ENCODE data around the gene PDAP1. TPM values are rescaled to one million over a fixed set of nuclear protein-coding genes. Genes with fewer than 3 reads are reported as not detected.

The PDAP1 gene
- total and polyA plus RNA-seq, 10 of the 15 experiments (the other 5 are each of a cell fraction or from before 2014, with no cell fraction given), result 6.6 to 200 (median 87.7) TPM

DNA sequence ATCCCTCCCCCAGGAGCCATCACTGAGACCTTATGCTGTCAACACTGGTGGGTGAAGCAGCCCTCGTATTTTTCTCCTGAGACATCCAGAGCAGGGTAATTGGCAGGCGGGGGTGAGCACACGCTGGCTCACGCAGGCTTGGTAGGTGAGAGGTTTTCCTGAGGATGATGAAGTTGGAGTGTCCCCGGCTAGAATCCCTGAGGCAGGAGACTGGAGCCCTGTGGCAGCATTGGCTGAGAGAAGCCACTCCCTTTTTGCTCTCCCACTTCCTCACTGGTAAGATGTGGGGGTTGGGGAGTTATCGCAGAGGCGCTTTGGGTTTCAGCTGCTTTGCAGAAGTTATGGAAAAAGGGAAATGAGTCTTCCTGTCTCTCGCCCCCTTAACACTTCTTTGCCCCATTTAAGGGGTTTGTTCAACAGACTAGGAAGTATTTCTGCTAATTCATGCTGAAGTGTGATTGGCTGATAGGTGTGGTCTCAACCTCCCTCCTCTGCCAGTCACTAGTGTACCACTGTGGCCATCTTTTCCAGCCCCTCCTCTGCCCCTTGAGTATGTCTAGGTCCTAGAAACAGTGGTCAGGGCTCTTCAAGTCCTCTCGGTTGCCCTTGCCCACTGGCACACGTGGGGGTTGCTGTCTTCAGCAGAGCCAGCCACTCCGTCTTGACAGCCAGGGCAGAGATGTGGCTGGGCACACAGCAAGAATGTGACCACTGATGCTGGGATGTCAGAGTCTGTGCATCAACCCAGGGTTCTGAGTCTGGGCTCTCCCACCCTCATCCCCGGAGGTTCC, 28.2 kb downstream of the PDAP1 start (continued):
- TF ChIP-seq ZNF217 (IDR thresholded peaks at IDR 0.05) (0 out of 2 replicates have a peak, but pooled peaks have one; percentile 16), EP300 (IDR thresholded peaks at IDR 0.05; ENCODE audit: borderline replicate concordance in 1 of 2, control insufficient read depth in 1 of 2, low read depth in 2 of 2, low read length in 2 of 2) (peak; percentile 56 to 84; a peak in 3 of 4 replicates), MEF2A (IDR thresholded peaks at IDR 0.05; ENCODE audit: insufficient read depth, low read depth, low read length) (peak; percentile 62; the same call in 1 of the 2 replicates), RCOR1 (conservative IDR thresholded peaks at IDR 0.05; ENCODE audit: low read depth, low read length) (peak; percentile 24; the same call in 1 of the 2 replicates), NR2C2 (IDR thresholded peaks at IDR 0.05; ENCODE audit: borderline replicate concordance, control insufficient read depth, insufficient read length, low read depth) (no peak), SMAD5 (IDR thresholded peaks at IDR 0.05; ENCODE audit: low read depth) (0 out of 2 replicates have a peak, but pooled peaks have one; percentile 64), CEBPB (IDR thresholded peaks at IDR 0.05; ENCODE audit: borderline replicate concordance in 1 of 2, low read depth in 2 of 2, low read length in 2 of 2) (no peak), IRF4 (IDR thresholded peaks at IDR 0.05; ENCODE audit: low read depth, low read length) (peak; percentile 51; the same call in 1 of the 2 replicates), CBX3 (IDR thresholded peaks at IDR 0.05; ENCODE audit: borderline replicate concordance, low read depth) (no peak), SIN3A (IDR thresholded peaks at IDR 0.05; ENCODE audit: low read depth, low read length) (peak; percentile 78; the same call in 1 of the 2 replicates), POLR2AphosphoS2 (IDR thresholded peaks at IDR 0.05; ENCODE audit: low read depth, low read length) (peak; percentile 60), IKZF2 (IDR thresholded peaks at IDR 0.05) (peak; percentile 99), HDGF (IDR thresholded peaks at IDR 0.05) (peak; percentile 34), GATAD2B (conservative IDR thresholded peaks at IDR 0.05; ENCODE audit: low read depth) (peak; percentile 73), POU2F2 (IDR thresholded peaks at IDR 0.05; ENCODE audit: borderline replicate concordance, low read depth, low read length) (peak; percentile 23; the same call in 1 of the 3 replicates), BACH1 (IDR thresholded peaks at IDR 0.05; ENCODE audit: borderline replicate concordance) (peak; percentile 42)
- TF ChIP-seq, protein P1, sequence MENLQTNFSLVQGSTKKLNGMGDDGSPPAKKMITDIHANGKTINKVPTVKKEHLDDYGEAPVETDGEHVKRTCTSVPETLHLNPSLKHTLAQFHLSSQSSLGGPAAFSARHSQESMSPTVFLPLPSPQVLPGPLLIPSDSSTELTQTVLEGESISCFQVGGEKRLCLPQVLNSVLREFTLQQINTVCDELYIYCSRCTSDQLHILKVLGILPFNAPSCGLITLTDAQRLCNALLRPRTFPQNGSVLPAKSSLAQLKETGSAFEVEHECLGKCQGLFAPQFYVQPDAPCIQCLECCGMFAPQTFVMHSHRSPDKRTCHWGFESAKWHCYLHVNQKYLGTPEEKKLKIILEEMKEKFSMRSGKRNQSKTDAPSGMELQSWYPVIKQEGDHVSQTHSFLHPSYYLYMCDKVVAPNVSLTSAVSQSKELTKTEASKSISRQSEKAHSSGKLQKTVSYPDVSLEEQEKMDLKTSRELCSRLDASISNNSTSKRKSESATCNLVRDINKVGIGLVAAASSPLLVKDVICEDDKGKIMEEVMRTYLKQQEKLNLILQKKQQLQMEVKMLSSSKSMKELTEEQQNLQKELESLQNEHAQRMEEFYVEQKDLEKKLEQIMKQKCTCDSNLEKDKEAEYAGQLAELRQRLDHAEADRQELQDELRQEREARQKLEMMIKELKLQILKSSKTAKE (IDR thresholded peaks at IDR 0.05; ENCODE audit: low read depth, poor library complexity, severe bottlenecking), result peak; percentile 87
- TF ChIP-seq, protein P2, sequence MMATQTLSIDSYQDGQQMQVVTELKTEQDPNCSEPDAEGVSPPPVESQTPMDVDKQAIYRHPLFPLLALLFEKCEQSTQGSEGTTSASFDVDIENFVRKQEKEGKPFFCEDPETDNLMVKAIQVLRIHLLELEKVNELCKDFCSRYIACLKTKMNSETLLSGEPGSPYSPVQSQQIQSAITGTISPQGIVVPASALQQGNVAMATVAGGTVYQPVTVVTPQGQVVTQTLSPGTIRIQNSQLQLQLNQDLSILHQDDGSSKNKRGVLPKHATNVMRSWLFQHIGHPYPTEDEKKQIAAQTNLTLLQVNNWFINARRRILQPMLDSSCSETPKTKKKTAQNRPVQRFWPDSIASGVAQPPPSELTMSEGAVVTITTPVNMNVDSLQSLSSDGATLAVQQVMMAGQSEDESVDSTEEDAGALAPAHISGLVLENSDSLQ (IDR thresholded peaks at IDR 0.05), result peak; percentile 91
- TF ChIP-seq, protein P3, sequence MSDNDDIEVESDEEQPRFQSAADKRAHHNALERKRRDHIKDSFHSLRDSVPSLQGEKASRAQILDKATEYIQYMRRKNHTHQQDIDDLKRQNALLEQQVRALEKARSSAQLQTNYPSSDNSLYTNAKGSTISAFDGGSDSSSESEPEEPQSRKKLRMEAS (IDR thresholded peaks at IDR 0.05; ENCODE audit: low read depth, low read length), result peak; percentile 70; the same call in 1 of the 2 replicates
- TF ChIP-seq, protein P4, sequence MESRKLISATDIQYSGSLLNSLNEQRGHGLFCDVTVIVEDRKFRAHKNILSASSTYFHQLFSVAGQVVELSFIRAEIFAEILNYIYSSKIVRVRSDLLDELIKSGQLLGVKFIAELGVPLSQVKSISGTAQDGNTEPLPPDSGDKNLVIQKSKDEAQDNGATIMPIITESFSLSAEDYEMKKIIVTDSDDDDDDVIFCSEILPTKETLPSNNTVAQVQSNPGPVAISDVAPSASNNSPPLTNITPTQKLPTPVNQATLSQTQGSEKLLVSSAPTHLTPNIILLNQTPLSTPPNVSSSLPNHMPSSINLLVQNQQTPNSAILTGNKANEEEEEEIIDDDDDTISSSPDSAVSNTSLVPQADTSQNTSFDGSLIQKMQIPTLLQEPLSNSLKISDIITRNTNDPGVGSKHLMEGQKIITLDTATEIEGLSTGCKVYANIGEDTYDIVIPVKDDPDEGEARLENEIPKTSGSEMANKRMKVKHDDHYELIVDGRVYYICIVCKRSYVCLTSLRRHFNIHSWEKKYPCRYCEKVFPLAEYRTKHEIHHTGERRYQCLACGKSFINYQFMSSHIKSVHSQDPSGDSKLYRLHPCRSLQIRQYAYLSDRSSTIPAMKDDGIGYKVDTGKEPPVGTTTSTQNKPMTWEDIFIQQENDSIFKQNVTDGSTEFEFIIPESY (IDR thresholded peaks at IDR 0.05), result no peak
- TF ChIP-seq, protein P5, sequence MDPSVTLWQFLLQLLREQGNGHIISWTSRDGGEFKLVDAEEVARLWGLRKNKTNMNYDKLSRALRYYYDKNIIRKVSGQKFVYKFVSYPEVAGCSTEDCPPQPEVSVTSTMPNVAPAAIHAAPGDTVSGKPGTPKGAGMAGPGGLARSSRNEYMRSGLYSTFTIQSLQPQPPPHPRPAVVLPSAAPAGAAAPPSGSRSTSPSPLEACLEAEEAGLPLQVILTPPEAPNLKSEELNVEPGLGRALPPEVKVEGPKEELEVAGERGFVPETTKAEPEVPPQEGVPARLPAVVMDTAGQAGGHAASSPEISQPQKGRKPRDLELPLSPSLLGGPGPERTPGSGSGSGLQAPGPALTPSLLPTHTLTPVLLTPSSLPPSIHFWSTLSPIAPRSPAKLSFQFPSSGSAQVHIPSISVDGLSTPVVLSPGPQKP (IDR thresholded peaks at IDR 0.05; ENCODE audit: low read depth, low read length), result peak; percentile 30; the same call in 1 of the 2 replicates
